ENCODE measurements around the gene HSPB6.
"Not testable (repeated sequence)": the region's sequence is repeated elsewhere in the genome, so short reads cannot be mapped to it uniquely, and the experiment has no call there.

The HSPB6 gene, protein sequence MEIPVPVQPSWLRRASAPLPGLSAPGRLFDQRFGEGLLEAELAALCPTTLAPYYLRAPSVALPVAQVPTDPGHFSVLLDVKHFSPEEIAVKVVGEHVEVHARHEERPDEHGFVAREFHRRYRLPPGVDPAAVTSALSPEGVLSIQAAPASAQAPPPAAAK

DNA sequence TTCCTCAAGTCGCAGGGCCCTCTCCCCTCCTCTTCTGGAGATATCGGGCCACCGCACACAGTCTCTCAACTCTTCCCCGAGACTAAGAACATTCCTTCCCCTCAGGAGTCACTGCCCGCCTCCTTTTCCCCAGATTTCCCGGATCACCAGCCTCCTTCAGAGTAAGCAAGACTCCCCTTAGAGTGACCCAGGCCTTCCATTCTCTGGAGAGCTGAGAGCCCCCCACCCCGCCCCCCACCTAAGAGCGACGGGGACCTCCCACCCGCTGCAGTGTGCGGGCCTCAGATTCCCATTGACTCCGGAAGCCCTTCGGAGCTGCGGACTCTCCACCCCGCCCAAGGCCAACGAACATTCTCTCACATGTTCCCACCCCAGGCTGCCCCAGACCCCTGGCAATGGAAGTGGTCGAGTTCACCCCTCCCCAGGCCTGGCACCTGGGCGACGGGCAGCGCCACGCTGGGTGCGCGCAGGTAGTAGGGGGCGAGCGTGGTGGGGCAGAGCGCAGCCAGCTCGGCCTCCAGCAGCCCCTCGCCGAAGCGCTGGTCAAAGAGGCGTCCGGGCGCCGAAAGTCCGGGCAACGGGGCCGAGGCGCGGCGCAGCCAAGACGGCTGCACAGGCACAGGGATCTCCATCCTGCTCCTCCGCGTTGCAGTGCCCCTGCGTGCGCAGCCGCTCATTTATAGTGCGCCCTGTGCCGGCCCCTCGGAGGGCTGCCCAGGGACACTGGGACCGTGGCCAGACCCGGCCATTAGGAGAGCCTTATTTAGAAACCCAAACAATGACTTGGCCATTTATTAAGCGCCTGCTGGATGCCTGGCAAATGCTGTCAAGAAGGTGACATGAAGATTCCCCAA is at the start of gene HSPB6:
Gene HSPB6, minus strand, starts transcription at position 653 of the 854 bp plus-strand sequence. Its CDS starts 21 bp downstream, at position 632.
- DNase-seq (ENCODE audit: low read depth), result no peak

DNA sequence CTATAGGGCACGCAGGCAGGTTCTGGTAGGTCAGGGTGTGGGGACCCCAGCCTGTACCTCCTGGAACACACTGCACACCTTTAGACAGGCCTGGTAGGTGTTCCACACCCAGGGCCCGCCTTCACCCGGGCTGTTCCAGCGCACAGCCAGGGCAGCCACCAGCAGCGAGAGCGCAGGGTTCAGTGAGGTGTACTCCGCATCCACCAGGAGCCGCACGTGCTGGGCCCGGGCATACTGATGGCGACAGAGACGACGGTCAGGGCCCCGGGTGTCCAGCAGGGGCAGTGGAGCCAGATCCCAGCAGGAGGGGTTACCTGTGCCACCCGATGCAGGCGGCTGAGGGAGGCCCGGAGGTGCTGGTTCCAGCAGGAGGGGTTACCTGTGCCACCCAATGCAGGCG is 49.8 kb upstream of the HSPB6 start:
- DNase-seq (ENCODE audit: low read depth), result no peak

DNA sequence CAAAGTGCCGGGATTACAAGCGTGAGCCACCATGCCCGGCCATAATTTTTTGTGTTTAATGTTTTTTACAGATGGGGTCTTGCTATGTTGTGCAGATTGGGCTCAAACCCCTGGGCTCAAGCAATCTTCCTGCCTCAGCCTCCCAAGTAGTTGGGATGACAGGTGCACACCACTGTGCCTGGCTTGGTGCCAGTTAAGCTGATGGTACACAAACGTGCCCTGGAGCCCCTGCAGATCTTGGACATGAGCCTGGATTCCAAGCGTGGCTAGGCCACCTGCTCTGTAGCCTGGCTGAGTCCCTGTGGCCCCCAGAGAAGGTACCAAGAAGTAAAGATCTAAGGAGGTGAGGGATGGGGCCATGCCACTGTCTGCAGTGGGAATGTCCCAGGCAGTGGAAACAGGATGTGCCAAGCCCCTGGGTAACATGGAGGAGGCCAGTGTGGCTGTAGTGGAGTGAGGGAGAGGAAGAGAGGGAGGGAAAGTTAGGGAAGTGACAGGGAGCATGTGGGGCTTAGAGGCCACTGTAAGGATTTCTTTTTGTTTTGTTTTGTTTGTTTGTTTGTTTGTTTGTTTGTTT is 48.8 kb upstream of the HSPB6 start:
- no peak for DNase-seq (ENCODE audit: low read depth)

DNA sequence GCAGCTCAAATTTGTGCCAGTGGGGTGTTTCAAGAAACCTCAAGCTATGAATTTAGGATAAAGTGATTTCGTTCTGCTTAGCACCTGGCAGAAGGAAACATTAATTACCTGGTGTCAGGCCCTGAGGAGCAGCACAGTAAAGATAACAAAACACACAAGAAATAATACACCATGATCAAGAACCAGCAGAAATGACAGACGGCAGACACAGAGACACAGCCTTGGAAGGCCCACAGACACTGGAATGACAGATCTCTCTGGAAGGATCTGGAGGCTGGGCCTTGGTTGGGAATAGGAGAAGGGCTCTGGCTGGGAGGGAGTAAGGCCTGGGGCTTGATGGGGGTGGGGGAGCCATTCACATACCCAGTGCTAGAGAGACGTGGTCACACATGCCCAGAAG is 45.0 kb upstream of the HSPB6 start:
- no peak for DNase-seq (ENCODE audit: low read depth)

DNA sequence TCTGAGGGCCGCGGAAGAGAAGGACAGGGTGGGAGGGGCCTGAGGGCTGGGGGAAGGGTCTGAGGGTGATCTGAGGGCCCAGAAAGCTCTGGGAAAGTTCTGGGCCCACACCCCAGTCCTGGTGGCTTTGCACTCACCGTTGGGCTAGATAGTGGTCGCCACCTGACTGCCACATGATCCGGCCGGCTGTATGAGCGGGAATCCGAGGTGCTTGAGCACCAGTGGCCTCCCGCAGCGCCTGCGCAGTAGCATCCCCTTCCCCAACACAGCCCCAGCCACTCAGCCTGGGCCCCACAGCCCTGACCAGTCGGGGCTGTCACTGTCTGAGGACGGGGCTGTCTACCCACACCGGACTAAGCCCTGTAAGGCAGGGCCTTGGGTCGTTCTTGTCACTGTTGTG is 40.8 kb upstream of the HSPB6 start:
- no peak for DNase-seq (ENCODE audit: low read depth)

DNA sequence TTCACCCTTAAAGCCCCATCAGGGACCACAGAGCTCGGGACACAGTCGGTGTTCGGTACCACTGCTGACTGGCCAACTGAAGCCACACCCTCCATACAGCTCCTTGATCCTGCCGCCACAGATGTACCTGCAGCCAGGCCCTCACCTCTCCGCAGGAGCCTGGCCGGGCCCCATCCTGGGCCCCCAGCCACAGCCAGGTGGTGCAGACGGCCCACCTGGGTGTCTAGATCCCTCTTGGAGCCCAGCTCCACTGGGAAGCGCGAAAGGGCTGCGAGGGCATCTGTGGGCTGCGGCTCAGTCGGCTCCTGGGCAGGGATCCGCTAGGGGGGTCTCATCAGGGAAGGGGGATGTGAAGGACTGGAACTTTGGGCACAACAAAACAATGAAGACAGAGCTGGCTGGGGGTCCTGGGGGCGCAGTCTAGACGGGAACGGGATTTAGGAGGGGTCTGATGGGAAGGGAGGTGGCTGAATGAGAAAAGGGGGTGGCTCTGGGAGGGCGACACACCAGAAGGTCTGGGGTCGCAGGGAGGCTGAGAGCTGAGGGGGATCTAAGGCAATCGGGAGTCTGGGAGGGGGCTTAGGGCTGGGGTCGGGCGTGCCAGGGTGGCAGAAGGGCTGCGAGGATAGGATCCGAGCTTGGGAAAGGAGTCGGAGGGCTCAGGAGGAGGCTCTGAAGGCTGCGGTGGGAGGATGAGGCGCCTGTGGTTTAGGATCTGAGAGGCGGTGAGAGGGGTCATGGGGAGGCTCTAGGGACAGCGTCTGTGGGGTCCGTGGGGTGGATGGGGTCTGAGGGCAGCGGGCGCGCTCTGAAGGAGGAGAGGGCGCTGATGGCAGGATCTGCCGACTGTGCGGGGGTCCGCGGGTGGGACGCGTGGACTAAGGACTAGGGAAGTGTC is 40.1 kb upstream of the HSPB6 start:
- DNase-seq (ENCODE audit: low read depth), result no peak

DNA sequence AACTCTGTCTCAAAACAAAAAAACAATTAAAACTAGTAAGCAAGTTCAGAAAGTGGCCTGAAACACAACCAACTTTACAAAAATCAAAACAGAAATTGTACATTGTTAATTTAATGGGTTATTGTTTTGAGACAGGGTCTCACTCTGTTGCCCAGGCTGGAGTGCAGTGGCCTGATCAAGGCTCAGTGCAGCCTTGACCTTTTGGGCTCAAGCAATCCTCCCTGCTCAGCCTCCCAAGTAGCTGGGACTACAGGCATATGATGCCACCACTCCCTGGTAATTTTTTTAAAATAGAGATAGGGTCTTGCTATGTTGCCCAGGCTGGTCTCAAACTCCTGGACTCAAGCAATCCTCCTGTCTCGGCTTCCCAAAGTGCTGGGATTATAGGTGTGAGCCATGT is 38.7 kb upstream of the HSPB6 start:
- not testable (repeated sequence) for DNase-seq (ENCODE audit: low read depth)

DNA sequence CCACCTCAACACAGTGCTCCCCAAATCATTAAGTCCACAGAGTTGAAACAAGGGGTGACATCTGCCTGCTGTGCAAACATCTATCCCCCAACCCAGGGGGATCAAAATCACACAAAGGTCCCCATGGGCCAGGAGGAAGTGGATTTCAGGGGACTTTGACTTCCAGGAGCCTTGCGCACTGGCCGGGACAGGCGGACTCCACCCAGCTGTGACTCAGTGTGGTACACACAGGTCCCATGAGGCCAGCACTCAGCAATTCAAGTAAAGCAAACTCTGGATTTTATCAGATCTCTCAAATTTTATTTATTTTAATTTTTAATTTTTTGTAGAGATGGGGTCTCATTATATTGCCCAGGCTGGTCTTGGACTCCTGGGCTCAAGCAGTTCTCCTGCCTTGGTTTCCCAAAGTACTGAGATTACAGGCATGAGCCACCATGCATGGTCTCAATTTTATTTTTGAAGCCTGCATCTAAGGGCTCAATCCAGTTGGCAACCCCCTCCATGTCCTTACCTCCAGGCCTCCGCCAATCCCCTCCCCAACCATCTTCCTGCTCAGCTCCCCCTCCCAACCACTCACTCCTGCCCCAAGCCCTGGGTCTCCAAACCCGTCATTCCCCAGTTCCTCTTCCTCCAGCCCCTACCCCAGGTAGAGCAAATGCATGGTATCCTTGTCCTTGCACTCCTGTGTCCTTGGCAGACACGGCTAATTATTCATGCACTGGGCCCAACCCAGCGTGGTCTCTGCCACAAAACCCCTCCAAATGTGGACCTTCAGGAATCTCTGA is 36.7 kb upstream of the HSPB6 start:
- DNase-seq (ENCODE audit: low read depth), result no peak

DNA sequence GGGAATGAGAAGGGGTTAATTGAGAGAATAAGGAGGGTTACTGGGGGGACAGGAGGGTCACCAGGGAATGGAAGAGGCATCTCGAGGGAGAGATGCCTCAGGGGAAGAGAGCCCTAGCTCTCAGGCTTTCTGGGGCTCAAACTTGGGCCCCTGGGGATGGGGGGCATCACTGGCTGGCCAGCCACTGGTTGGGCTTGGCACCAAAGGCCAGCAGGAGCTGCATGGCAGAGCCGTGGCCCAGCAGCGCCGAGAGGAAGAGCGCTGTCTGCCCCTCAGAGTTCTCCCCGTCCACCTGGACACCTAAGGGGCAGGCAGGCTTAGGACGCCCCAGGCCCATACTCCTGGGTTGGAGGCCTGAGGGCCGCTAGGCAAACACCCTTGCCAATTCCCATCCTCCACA is 36.1 kb upstream of the HSPB6 start:
- DNase-seq (ENCODE audit: low read depth), result no peak

DNA sequence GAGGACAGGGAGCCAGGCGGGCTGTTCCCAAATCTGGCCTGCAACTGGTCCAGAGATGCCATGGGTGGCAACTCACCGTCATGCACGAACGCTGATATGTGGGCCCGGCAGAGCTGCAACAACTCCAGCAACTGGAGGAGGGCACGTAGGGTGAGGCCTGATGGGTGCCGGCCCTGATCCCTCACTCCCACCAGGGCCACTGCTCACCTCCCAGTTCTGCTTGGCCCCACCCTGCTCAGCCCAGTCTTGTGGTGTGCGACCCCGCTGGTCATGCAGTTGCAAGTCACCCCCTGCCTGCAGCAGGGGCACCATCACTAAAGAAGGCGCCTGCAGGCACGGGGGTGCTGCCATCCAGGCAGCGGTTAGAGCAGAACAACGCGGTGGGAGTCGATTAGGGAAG is 35.5 kb upstream of the HSPB6 start:
- no peak for DNase-seq (ENCODE audit: low read depth)

DNA sequence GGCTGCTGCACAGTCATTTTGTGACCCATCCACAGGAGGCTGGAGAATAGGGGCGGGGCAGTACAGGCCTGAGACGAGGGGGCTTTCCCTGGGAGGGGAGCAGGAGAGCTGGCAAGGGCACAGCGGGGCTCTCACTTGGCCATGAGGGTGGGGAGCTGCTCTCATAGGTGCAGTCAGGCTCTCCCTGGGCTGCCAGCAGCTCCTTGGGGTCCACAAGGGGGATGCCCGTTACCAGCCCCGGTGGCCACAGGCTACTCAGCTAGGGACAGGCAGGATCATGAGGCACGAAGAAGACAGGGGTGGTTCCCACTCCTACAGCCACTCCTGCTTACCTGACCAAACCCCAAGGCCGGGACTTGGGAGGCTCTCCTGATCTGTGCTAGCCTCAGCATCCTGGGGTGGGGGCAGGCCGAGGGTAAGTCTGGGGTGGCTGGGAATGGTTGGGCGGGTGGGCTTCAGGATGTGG is 35.0 kb upstream of the HSPB6 start:
- DNase-seq (ENCODE audit: low read depth), result no peak

DNA sequence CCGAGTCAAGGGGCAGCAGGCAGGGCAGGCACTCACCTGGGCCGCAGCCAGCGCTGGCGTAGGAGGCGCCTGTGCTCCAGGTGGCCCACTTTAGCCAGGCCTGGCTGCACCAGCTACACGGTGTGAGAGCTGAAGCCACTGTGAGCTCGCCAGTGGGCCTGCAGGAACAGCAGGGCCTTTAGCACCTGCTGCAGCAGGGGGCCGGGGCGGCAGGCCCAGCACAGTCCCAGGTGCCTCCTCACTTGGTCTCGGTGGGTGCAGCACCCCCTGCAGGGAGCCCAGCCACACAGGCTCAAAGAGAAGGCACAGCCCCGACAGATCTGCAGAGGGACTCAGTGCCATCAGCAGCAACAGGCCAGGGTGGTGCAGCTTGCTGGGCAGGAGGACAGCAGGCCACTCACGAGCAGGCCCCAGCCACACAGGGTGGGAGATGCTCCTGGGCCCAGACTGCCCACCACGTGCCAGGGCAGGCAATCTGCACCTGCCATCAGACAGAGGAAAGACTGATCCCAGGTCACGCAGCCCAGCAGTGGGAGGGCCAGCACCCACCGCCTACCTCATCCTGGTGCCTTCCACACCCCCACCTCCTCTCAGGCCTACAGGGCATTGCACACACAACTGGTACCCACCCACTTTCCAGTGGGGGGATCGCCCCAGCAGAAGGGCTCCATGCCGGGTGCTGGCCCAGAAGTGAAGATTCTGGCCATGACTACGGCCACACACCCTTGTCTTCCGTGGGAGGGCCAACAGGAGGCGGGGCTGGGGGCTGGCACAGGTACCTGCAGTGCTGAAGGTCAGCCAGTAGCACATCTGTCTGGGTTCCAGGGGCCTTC is 34.4 kb upstream of the HSPB6 start:
- no peak for DNase-seq (ENCODE audit: low read depth)

DNA sequence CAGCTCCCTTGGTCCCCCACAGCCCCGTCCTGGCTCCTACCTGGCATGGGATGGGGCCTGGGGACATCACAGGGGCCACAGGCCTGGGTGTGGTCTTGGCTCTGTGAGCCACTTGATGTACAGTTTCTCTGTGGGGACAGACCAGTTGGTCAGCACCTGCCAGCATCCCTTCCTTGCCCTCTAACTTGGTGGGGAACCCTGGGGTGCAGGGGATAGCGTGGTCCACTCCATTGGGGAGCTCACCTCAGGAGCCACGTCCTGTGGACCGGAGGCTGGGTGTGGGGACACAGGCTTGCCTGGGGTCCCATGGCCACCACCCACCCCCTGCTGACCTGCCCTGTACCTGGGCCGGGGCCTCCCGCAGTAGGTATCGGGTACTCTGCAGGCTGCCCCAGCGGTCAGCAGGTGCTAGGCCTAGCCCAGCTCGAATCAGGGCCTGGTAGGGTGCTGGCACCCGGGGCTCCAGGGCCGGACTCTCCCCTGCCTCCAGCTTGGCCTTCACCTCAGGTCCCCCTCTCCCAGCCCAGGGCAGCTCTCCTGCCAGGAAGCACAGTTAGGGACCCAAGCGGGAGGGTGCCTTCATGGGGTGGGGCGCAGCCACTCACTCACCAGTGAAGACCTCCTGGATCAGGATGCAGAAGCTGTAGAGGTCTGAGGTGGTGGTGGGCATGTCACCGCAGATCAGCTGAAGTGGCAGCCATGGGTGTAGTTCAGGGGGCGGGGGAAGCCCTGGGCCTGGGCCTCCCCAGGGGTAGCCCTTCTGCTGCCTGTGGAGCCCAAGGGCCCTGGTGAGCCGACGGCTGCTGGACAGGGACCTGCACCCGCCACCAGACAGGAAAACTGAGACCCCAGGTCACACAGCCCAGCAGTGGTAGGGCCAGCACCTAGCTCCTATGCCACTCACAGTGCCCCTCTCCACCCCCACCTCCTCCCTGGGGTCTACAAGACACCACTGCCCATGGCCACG is 33.4 kb upstream of the HSPB6 start:
- no peak for DNase-seq (ENCODE audit: low read depth)

DNA sequence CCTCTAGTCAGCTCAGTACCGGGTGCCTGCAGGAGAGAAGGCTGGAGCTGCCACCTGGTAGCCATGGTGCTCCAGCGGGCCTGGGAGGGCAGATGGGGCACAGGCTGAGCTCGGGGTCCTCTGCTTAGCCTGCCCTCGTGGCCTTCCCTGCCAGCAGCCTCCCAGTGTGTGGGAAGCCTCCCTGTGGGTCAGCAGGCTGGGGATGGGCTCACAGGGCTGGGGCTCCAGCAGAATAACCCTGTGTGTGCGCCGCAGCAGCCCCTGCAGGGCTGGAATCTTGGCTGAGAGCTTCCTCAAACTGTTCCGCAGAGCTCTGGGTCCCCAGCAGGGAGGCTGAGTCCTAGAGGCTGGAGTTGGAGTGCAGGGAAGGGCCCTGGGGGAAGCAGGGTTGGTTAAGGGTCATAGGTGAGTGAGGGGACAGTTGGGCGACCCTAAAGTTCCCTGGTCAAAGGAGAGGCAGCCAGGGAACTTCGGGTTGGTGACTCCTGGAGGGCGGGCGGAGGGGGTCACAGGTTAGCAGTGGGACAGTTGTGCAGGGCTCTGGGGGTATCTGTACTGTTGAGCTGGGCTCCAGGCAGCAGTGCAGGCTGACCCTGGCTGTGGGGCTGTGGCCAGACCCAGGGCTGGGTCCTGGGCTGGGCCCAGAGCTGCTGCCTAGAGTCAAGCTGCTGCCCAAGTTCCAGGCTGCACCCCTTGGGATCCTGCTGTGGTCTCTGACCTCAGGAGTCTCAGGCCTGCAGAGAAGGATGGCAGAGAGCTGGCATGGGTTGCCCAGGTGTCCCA is 32.6 kb upstream of the HSPB6 start:
- no peak for DNase-seq (ENCODE audit: low read depth)

DNA sequence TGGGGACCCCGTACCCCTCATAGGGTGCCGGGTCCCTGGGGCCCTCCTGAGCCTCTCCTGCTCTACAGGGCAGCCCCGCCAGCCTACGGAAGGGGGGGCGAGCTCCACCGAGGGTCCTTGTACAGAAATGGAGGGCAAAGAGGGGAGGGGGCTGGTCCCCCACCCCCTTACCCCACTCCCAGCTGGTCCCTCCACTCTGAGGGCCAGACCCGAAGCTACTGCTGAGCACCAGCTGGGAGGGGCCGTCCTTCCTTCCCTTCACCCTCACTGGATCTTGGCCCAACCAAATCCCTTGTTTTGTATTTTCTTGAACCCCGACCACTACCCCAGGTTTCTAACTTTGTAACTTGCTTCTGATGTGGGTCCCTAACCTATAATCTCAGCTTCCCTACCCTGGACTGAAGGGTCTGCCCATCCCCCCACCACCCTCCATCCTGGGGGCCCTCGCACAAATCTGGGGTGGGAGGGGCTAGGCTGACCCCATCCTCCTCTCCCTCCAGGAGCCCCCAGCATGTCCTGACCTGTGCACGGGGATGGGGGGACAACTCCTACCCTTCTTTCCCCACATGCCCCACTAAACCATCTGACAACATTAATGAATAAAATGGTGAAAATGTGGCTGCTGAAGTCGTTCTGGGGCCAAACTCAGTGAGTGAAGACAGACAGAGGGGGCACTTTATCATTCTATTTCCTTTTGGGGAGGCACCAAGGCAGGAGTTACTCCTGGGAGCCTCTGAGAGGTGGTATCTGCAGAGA is 31.6 kb upstream of the HSPB6 start:
- DNase-seq (ENCODE audit: low read depth), result no peak

DNA sequence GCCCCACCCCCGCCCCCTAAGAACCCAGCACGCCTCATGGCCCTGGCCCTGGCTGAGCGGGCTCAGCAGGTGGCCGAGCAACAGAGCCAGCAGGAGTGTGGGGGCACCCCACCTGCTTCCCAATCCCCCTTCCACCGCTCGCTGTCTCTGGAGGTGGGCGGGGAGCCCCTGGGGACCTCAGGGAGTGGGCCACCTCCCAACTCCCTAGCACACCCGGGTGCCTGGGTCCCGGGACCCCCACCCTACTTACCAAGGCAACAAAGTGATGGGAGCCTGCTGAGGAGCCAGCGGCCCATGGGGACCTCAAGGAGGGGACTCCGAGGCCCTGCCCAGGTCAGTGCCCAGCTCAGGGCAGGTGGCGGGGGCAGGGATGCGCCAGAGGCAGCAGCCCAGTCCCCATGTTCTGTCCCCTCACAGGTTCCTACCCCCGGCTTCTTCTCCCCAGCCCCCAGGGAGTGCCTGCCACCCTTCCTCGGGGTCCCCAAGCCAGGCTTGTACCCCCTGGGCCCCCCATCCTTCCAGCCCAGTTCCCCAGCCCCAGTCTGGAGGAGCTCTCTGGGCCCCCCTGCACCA is 30.5 kb upstream of the HSPB6 start:
- no peak for DNase-seq (ENCODE audit: low read depth)
